Neuronal stem cell (in vitro differentiated cells): ENCODE results near the gene NBAS.

Experiments
- DNase-seq: peaks from one replicate; pipeline ENCODE4 v3.0.0-alpha.2; 2013; ENCODE audit warnings: low spot score
- H2AFZ ChIP-seq: one replicate; pipeline ENCODE4 v1.6.1; 2013; ENCODE audit warnings: mild to moderate bottlenecking, low read length, inconsistent platforms
- H2AK5ac ChIP-seq: 2 replicates; pipeline ENCODE4 v1.6.1; 2013; ENCODE audit warnings: low read depth, mild to moderate bottlenecking, inconsistent platforms, low read length, moderate library complexity, mixed read lengths
- H2BK120ac ChIP-seq: 2 replicates; pipeline ENCODE4 v1.6.1; 2013; ENCODE audit warnings: low read depth, mild to moderate bottlenecking, inconsistent platforms, low read length, moderate library complexity, mixed read lengths
- H2BK12ac ChIP-seq: one replicate; pipeline ENCODE4 v1.6.1; 2013; ENCODE audit warnings: low read length, inconsistent platforms
- H2BK15ac ChIP-seq: 2 replicates; pipeline ENCODE4 v1.6.1; 2013; ENCODE audit warnings: mild to moderate bottlenecking, low read length, inconsistent platforms, mixed read lengths
- H2BK5ac ChIP-seq: one replicate; pipeline ENCODE4 v1.6.1; 2013; ENCODE audit warnings: inconsistent platforms, mild to moderate bottlenecking, low read length, moderate library complexity
- H3K14ac ChIP-seq: one replicate; pipeline ENCODE4 v1.6.1; 2013; ENCODE audit warnings: low read length, inconsistent platforms
- H3K18ac ChIP-seq: 2 replicates; pipeline ENCODE4 v1.6.1; 2013; ENCODE audit warnings: low read length, inconsistent platforms
- H3K23ac ChIP-seq: 2 replicates; pipeline ENCODE4 v1.6.1; 2013; ENCODE audit warnings: low read depth, mild to moderate bottlenecking, mixed read lengths, low read length, inconsistent platforms; ENCODE audit not compliant: poor library complexity
- H3K27ac ChIP-seq: replicated peaks from 3 replicates; pipeline ENCODE4 v1.5.1; 2013; ENCODE audit warnings: low read length, inconsistent platforms
- H3K27me3 ChIP-seq, 3 experiments: 2 replicates each; pipeline ENCODE4 v1.6.1; 2013; ENCODE audit warnings: low read length in 3 of 3, mild to moderate bottlenecking in 2 of 3, inconsistent platforms in 1 of 3, low read depth in 1 of 3, mixed read lengths in 1 of 3, moderate library complexity in 1 of 3; ENCODE audit not compliant: control insufficient read depth in 3 of 3, insufficient read depth in 3 of 3
- H3K36me3 ChIP-seq, 2 donors: replicated peaks in 1 of 2; 2 replicates each; pipeline ENCODE4 v1.6.1; 2013; ENCODE audit warnings: low read length in 2 of 2; ENCODE audit not compliant: control insufficient read depth in 2 of 2, insufficient read depth in 2 of 2
- H3K4ac ChIP-seq: 2 replicates; pipeline ENCODE4 v1.6.1; 2013; ENCODE audit warnings: inconsistent platforms, mild to moderate bottlenecking, low read length, moderate library complexity
- H3K4me1 ChIP-seq, 2 donors: 1 replicate in 1 of 2; 2 replicates in 1 of 2; pipeline ENCODE4 v1.6.1; 2013; ENCODE audit warnings: low read length in 2 of 2, low read depth in 1 of 2; ENCODE audit not compliant: control insufficient read depth in 2 of 2, insufficient read depth in 1 of 2
- H3K4me2 ChIP-seq: one replicate; pipeline ENCODE4 v1.6.1; 2013; ENCODE audit warnings: mild to moderate bottlenecking, low read length, inconsistent platforms; ENCODE audit not compliant: insufficient read depth, poor library complexity, severe bottlenecking
- H3K4me3 ChIP-seq, 2 donors: 2 replicates each; pipeline ENCODE4 v1.5.1; 2013; ENCODE audit warnings: low read length in 2 of 2, mild to moderate bottlenecking in 2 of 2, inconsistent platforms in 1 of 2, moderate library complexity in 1 of 2
- H3K79me1 ChIP-seq: one replicate; pipeline ENCODE4 v1.6.1; 2013; ENCODE audit warnings: low read depth, mild to moderate bottlenecking, inconsistent platforms, low read length, moderate library complexity
- H3K9ac ChIP-seq: one replicate; pipeline ENCODE4 v1.6.1; 2013; ENCODE audit warnings: mild to moderate bottlenecking, low read depth, low read length, inconsistent platforms; ENCODE audit not compliant: poor library complexity
- H3K9me3 ChIP-seq, 2 donors: replicated peaks in 1 of 2; 2 replicates each; pipeline versions ENCODE3 to v1.6.1; 2013; ENCODE audit warnings: low read length in 2 of 2, mild to moderate bottlenecking in 2 of 2, inconsistent platforms in 1 of 2, low read depth in 1 of 2, mixed read lengths in 1 of 2, moderate library complexity in 1 of 2; ENCODE audit not compliant: control insufficient read depth in 2 of 2, insufficient read depth in 1 of 2
- H4K8ac ChIP-seq: one replicate; pipeline ENCODE4 v1.6.1; 2013; ENCODE audit warnings: low read depth, mild to moderate bottlenecking, inconsistent platforms, low read length, moderate library complexity
- H4K91ac ChIP-seq: one replicate; pipeline ENCODE4 v1.6.1; 2013; ENCODE audit warnings: low read length, low read depth, mild to moderate bottlenecking, inconsistent platforms; ENCODE audit not compliant: poor library complexity
- WGBS, 2 donors: extraction: QIAGEN DNeasy Blood & Tissue Kit; methylation state at CpG; one replicate each; pipeline ENCODE4 v1.1.7; 2013; ENCODE audit warnings: missing lambda C conversion rate in 2 of 2, mixed read lengths in 1 of 2; ENCODE audit not compliant: insufficient read length in 2 of 2, insufficient replicate concordance in 1 of 2; ENCODE audit errors: extremely low coverage in 2 of 2; 5-methylcytosine and 5-hydroxymethylcytosine counted together

NBAS gene

GRCh38 chr2:15369129-15369528 is 192.0 kb downstream of the NBAS start:
- WGBS, 2 donors: no CpG with 5 or more reads among the region's 2 CpGs

GRCh38 chr2:15367715-15368114 is 193.4 kb downstream of the NBAS start:
- DNase-seq: no peak
- H3K14ac ChIP-seq: no peak overlapping the region
- H2BK15ac ChIP-seq: no peak overlapping the region
- H3K4me2 ChIP-seq: no peak overlapping the region
- no peak overlapping the region for H3K9ac ChIP-seq
- H3K9me3 ChIP-seq: no peaks in the 10 kb centered on the region
- no peak overlapping the region for H3K4me3 ChIP-seq
- no peak overlapping the region for H4K91ac ChIP-seq
- no peak overlapping the region for H4K8ac ChIP-seq
- peaks cover 0 to 11% of the 10 kb centered on the region in 2 donors for H3K36me3 ChIP-seq
- no CpG with 5 or more reads among the region's 2 CpGs for WGBS, 2 donors
- H2AFZ ChIP-seq: no peak overlapping the region
- no peaks in the 10 kb centered on the region for H3K79me1 ChIP-seq
- no peak overlapping the region for H3K18ac ChIP-seq
- no peak overlapping the region for H3K23ac ChIP-seq
- no peak overlapping the region for H2AK5ac ChIP-seq
- H3K27me3 ChIP-seq: no peaks in the 10 kb centered on the region
- H3K27ac ChIP-seq: no peak overlapping the region
- H3K4me1 ChIP-seq: no peaks in the 10 kb centered on the region
- no peak overlapping the region for H2BK5ac ChIP-seq
- H2BK120ac ChIP-seq: no peak overlapping the region
- no peak overlapping the region for H3K4ac ChIP-seq
- H2BK12ac ChIP-seq: no peak overlapping the region

More at GRCh38 chr2:15369129-15369528, 192.0 kb downstream of the NBAS start:
- H4K91ac ChIP-seq: no peak overlapping the region
- no peak overlapping the region for H2BK5ac ChIP-seq
- no peak overlapping the region for H3K27ac ChIP-seq
- no peak overlapping the region for H2BK12ac ChIP-seq
- H3K4me3 ChIP-seq: no peak overlapping the region
- H3K9me3 ChIP-seq: no peaks in the 10 kb centered on the region
- no peak overlapping the region for H2BK15ac ChIP-seq
- H3K18ac ChIP-seq: no peak overlapping the region
- no peak overlapping the region for H4K8ac ChIP-seq
- H3K4ac ChIP-seq: no peak overlapping the region
- H2BK120ac ChIP-seq: no peak overlapping the region
- H3K36me3 ChIP-seq: peaks cover 4 to 17% of the 10 kb centered on the region in 2 donors
- no peak overlapping the region for H3K14ac ChIP-seq
- no peaks in the 10 kb centered on the region for H3K27me3 ChIP-seq
- H2AFZ ChIP-seq: no peak overlapping the region
- no peak overlapping the region for H3K23ac ChIP-seq
- no peaks in the 10 kb centered on the region for H3K79me1 ChIP-seq
- H3K4me1 ChIP-seq: no peaks in the 10 kb centered on the region
- no peak overlapping the region for H3K9ac ChIP-seq
- no peak overlapping the region for H2AK5ac ChIP-seq
- DNase-seq: no peak
- H3K4me2 ChIP-seq: no peak overlapping the region

GRCh38 chr2:15367205-15367604 is 193.9 kb downstream of the NBAS start:
- H3K14ac ChIP-seq: no peak overlapping the region
- H2AK5ac ChIP-seq: no peak overlapping the region
- H3K23ac ChIP-seq: no peak overlapping the region
- no peak overlapping the region for H2BK5ac ChIP-seq
- no peak overlapping the region for H2BK15ac ChIP-seq
- H4K8ac ChIP-seq: no peak overlapping the region
- no peak overlapping the region for H3K27ac ChIP-seq
- H2BK120ac ChIP-seq: no peak overlapping the region
- no peak overlapping the region for H2BK12ac ChIP-seq
- no peak overlapping the region for H3K18ac ChIP-seq
- H3K9me3 ChIP-seq: no peaks in the 10 kb centered on the region
- no peak overlapping the region for H3K4me2 ChIP-seq
- no peak overlapping the region for H3K4me3 ChIP-seq
- no peaks in the 10 kb centered on the region for H3K27me3 ChIP-seq
- no peak overlapping the region for H3K4ac ChIP-seq
- peaks cover 0 to 11% of the 10 kb centered on the region in 2 donors for H3K36me3 ChIP-seq
- no peak for DNase-seq
- no peak overlapping the region for H3K9ac ChIP-seq
- no peaks in the 10 kb centered on the region for H3K4me1 ChIP-seq
- H4K91ac ChIP-seq: no peak overlapping the region
- H2AFZ ChIP-seq: no peak overlapping the region
- WGBS, 2 donors: no CpG with 5 or more reads among the region's 3 CpGs
- no peaks in the 10 kb centered on the region for H3K79me1 ChIP-seq

- Histone ChIP-seq H3K36me3 (peaks cover 0 to 3% of the 10 kb centered on the region in 2 donors), H3K27me3 (no peaks in the 10 kb centered on the region), H2AFZ (no peak overlapping the region), H2BK12ac (no peak overlapping the region), H3K18ac (no peak overlapping the region), H2AK5ac (no peak overlapping the region), H2BK15ac (no peak overlapping the region), H3K23ac (no peak overlapping the region), H2BK120ac (no peak overlapping the region), H4K8ac (no peak overlapping the region), H3K14ac (no peak overlapping the region), H3K4ac (no peak overlapping the region), H3K9me3 (no peaks in the 10 kb centered on the region), H3K9ac (no peak overlapping the region), H4K91ac (no peak overlapping the region), H3K4me3 (no peak overlapping the region), H3K4me1 (no peaks in the 10 kb centered on the region), H3K4me2 (no peak overlapping the region), H3K79me1 (no peaks in the 10 kb centered on the region), H3K27ac (no peak overlapping the region), H2BK5ac (no peak overlapping the region)
- no CpG with 5 or more reads among the region's 2 CpGs for WGBS, 2 donors
- no peak for DNase-seq
Measured at GRCh38 chr2:15365411-15365810, 195.7 kb downstream of the NBAS start.
